ENCODE results near the gene RAB38. TPM values are rescaled to one million over a fixed set of nuclear protein-coding genes. Genes with fewer than 3 reads are reported as not detected.

The RAB38 gene
- total and polyA plus RNA-seq, 2 donors (not counting 1 experiment from before 2014, with no cell fraction given) = not detected

- Histone ChIP-seq H3K36me3 (replicated peaks in 1 of 2; ENCODE audit: control extremely low read depth in 1 of 2, control insufficient read depth in 1 of 2, extremely low read depth in 1 of 2, insufficient read depth in 2 of 2, low read length in 1 of 2) (no peaks in the 10 kb centered on the region), H4K20me1 (ENCODE audit: control insufficient read depth, insufficient read depth, low read length, poor library complexity, severe bottlenecking) (no peaks in the 10 kb centered on the region), H3K27ac (ENCODE audit: low read length in 2 of 2) (no peak overlapping the region), H3K4me2 (replicated peaks; ENCODE audit: low read depth, low read length, poor library complexity, severe bottlenecking) (no peak overlapping the region), H3K4me1 (ENCODE audit: control insufficient read depth in 2 of 2, insufficient read depth in 2 of 2, low read length in 2 of 2) (no peaks in the 10 kb centered on the region), H3K27me3 (replicated peaks in 1 of 4; ENCODE audit: control extremely low read depth in 1 of 4, control insufficient read depth in 3 of 4, insufficient read depth in 4 of 4, low read length in 3 of 4) (no peaks in the 10 kb centered on the region), H2AFZ (ENCODE audit: insufficient read depth, low read depth, low read length, poor library complexity, severe bottlenecking) (no peak overlapping the region), H3K4me3 (ENCODE audit: control extremely low read depth in 1 of 5, extremely low read depth in 1 of 5, insufficient read depth in 1 of 5, low read depth in 2 of 5, low read length in 4 of 5) (no peak overlapping the region), H3K9ac (ENCODE audit: low read length) (no peak overlapping the region), H3K79me2 (ENCODE audit: control insufficient read depth, insufficient read depth, low read length) (no peaks in the 10 kb centered on the region), H3K9me3 (ENCODE audit: control extremely low read depth in 1 of 3, control insufficient read depth in 2 of 3, insufficient read depth in 1 of 3, low read length in 2 of 3) (no peaks in the 10 kb centered on the region)
- no peak for ATAC-seq (ENCODE audit: low read depth)
- CTCF ChIA-PET = no interaction called here
- Mint-ChIP-seq H3K4me1 (no peaks in the 10 kb centered on the region), H3K4me3 (no peak overlapping the region), H3K27ac (no peak overlapping the region), H3K9me3 (ENCODE audit: insufficient read depth) (no peaks in the 10 kb centered on the region), H3K27me3 (peaks cover 4% of the 10 kb centered on the region)
- intact Hi-C loops (cut with micrococcal nuclease) = no loop called here
- TF ChIP-seq EZH2 (IDR thresholded peaks at IDR 0.05; ENCODE audit: borderline replicate concordance, insufficient read depth, low read depth, low read length, poor library complexity, severe bottlenecking) = no peak
- TF ChIP-seq CTCF (IDR thresholded peaks at IDR 0.05) = no peak
- DNase-seq = no peak
- POLR2A ChIA-PET = no interaction called here
- WGBS (ENCODE audit: insufficient coverage) = no CpG with 5 or more reads among the region's 2 CpGs
Measured at GRCh38 chr11:88119561-88119960, 55.7 kb downstream of the RAB38 start.

GRCh38 chr11:88117281-88117858 is 57.9 kb downstream of the RAB38 start:
- no peak overlapping the region for H3K4me3 Mint-ChIP-seq
- H3K27ac ChIP-seq (ENCODE audit: low read length in 2 of 2) = no peak overlapping the region
- H3K4me2 ChIP-seq (replicated peaks; ENCODE audit: low read depth, low read length, poor library complexity, severe bottlenecking) = no peak overlapping the region
- H3K4me1 ChIP-seq (ENCODE audit: control insufficient read depth in 2 of 2, insufficient read depth in 2 of 2, low read length in 2 of 2) = no peaks in the 10 kb centered on the region
- H3K9me3 ChIP-seq (ENCODE audit: control extremely low read depth in 1 of 3, control insufficient read depth in 2 of 3, insufficient read depth in 1 of 3, low read length in 2 of 3) = no peaks in the 10 kb centered on the region
- H3K79me2 ChIP-seq (ENCODE audit: control insufficient read depth, insufficient read depth, low read length) = no peaks in the 10 kb centered on the region
- H3K27ac Mint-ChIP-seq = no peak overlapping the region
- no CpG with 5 or more reads among the region's 1 CpG for WGBS (ENCODE audit: insufficient coverage)
- H3K36me3 ChIP-seq (replicated peaks in 1 of 2; ENCODE audit: control extremely low read depth in 1 of 2, control insufficient read depth in 1 of 2, extremely low read depth in 1 of 2, insufficient read depth in 2 of 2, low read length in 1 of 2) = no peaks in the 10 kb centered on the region
- intact Hi-C loops (cut with micrococcal nuclease) = no loop called here
- H3K27me3 Mint-ChIP-seq = peaks cover 4% of the 10 kb centered on the region
- DNase-seq = no peak
- H3K4me1 Mint-ChIP-seq = no peaks in the 10 kb centered on the region
- H4K20me1 ChIP-seq (ENCODE audit: control insufficient read depth, insufficient read depth, low read length, poor library complexity, severe bottlenecking) = no peaks in the 10 kb centered on the region
- no peak overlapping the region for H3K4me3 ChIP-seq (ENCODE audit: control extremely low read depth in 1 of 5, extremely low read depth in 1 of 5, insufficient read depth in 1 of 5, low read depth in 2 of 5, low read length in 4 of 5)
- H3K9ac ChIP-seq (ENCODE audit: low read length) = no peak overlapping the region
- TF ChIP-seq EZH2 (IDR thresholded peaks at IDR 0.05; ENCODE audit: borderline replicate concordance, insufficient read depth, low read depth, low read length, poor library complexity, severe bottlenecking) (no peak), CTCF (IDR thresholded peaks at IDR 0.05) (no peak)
- no peak for ATAC-seq (ENCODE audit: low read depth)
- CTCF ChIA-PET = no interaction called here
- H3K27me3 ChIP-seq (replicated peaks in 1 of 4; ENCODE audit: control extremely low read depth in 1 of 4, control insufficient read depth in 3 of 4, insufficient read depth in 4 of 4, low read length in 3 of 4) = no peaks in the 10 kb centered on the region
- POLR2A ChIA-PET = no interaction called here
- no peaks in the 10 kb centered on the region for H3K9me3 Mint-ChIP-seq (ENCODE audit: insufficient read depth)
- H2AFZ ChIP-seq (ENCODE audit: insufficient read depth, low read depth, low read length, poor library complexity, severe bottlenecking) = no peak overlapping the region

All from B cell (primary cell).